Left ventricle myocardium inferior (tissue), 1 donor: ENCODE data around the gene CFTR. TPM values are rescaled to one million over a fixed set of nuclear protein-coding genes. Genes with fewer than 3 reads are reported as not detected.

ENCODE experiments used
- DNase-seq: peaks from one replicate; pipeline ENCODE4 v3.0.0-alpha.2; 2020
- H3K27ac ChIP-seq: fragments of 200-600 bp; replicated peaks from 2 replicates; pipeline ENCODE4 v1.8.0; 2021
- H3K27me3 ChIP-seq: fragments of 200-600 bp; 2 replicates; pipeline ENCODE4 v1.8.0; 2021; ENCODE audit warnings: low read depth
- H3K36me3 ChIP-seq: fragments of 200-600 bp; 2 replicates; pipeline ENCODE4 v1.8.0; 2021
- H3K4me1 ChIP-seq: fragments of 200-600 bp; 2 replicates; pipeline ENCODE4 v1.8.0; 2021
- H3K4me3 ChIP-seq: fragments of 200-600 bp; 2 replicates; pipeline ENCODE4 v1.8.0; 2021; ENCODE audit warnings: mild to moderate bottlenecking, moderate library complexity
- H3K9me3 ChIP-seq: fragments of 200-600 bp; replicated peaks from 2 replicates; pipeline ENCODE4 v1.8.0; 2021
- CTCF ChIP-seq: fragments of 200-600 bp; IDR thresholded peaks from 2 replicates; pipeline ENCODE4 v1.8.0; 2021; ENCODE audit warnings: antibody characterized with exemption, mild to moderate bottlenecking, borderline replicate concordance
- intact Hi-C: fragments of 100-400 bp; cut with micrococcal nuclease; formaldehyde crosslinking; loops from one replicate; pipeline ENCODE4 v1.11.0; 2022
- total RNA-seq: library from RNA; stranded (reverse); fragmentation: NEBNext Ultra II Directional; extraction: Animal tissue kit (Norgen Biotek cat#: 25700); gene quantifications from one replicate; pipeline ENCODE4 v1.2.1, GENCODE V29; 2021
- donor health status: DM: no; HTN: yes; CAD: no; lungs with severe emphysema.

Gene CFTR
- total RNA-seq, 1 donor from 2014 or later = 0.11 TPM

DNA sequence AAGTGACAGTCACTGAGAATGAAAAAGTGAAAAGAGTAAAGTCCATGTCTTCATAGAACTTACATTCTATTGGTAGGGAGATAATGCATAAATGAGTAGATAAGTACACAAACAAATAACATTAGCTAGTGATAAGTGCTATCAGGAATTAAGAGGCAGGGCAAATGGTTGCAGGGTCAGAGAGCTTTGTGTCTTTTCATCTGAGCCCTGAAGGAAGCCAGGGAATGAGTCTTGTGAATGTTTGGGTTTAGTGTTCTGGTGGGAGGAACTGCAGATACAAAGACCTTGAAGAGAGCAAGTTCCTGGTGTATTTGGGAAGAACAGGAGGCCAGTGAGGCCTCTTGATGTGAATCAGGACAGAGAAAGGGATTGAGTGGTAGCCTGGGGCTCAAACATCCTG, 209.6 kb downstream of the CFTR start:
- no peak for TF ChIP-seq CTCF
- Histone ChIP-seq H3K36me3 (no peaks in the 10 kb centered on the region), H3K9me3 (no peaks in the 10 kb centered on the region), H3K4me3 (no peak overlapping the region), H3K27ac (no peak overlapping the region), H3K4me1 (no peaks in the 10 kb centered on the region), H3K27me3 (peaks cover 4% of the 10 kb centered on the region)
- DNase-seq = no peak
- intact Hi-C loops = no loop called here

- Histone ChIP-seq H3K4me1 (no peaks in the 10 kb centered on the region), H3K27me3 (peaks cover 2% of the 10 kb centered on the region), H3K4me3 (no peak overlapping the region), H3K36me3 (no peaks in the 10 kb centered on the region), H3K27ac (no peak overlapping the region), H3K9me3 (no peaks in the 10 kb centered on the region)
- no peak for DNase-seq
- intact Hi-C loops = no loop called here
- TF ChIP-seq CTCF = no peak
These were observed 210.3 kb downstream of the CFTR start for GRCh38 chr7:117690147-117690546.

DNA sequence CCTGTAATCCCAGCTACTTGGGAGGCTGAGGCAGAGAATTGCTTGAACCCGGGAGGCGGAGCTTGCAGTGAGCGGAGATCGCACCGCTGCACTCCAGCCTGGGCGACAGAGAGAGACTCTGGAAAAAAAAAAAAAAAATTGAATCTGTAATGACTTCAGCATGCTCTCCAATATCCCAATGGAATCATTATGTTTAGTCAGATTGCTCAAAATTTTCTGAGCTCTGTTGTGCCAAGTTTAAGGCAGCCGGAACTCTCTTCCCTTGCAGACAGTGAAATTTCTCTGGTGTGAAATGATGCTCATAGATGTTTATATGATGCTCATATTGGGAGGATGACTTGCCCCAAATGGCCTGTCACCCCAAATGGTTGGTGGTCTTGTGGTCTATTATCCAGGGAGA, 212.5 kb downstream of the CFTR start:
- TF ChIP-seq CTCF = no peak
- DNase-seq = no peak
- intact Hi-C loops = no loop called here

DNA sequence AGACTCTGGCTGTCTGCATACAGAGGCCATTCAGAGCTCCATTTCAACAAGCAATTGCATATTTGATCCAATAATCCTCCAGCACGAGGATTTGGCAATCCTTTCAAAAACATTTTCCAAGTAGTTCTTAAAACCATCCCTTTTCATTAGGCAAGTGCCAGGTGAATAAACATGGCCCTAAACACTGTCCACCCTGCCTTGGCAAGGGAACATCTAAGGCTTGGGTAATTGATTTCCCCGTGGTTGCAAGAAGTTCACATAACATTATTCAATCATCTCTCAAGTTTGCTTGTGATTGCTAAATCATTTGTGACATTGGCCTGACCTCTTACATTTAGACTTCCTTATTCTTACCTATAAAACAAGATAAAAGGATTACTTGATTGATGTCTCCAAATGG, 218.2 kb downstream of the CFTR start:
- H3K36me3 ChIP-seq = no peaks in the 10 kb centered on the region
- TF ChIP-seq CTCF = no peak
- H3K27ac ChIP-seq = no peak overlapping the region
- no peak for DNase-seq
- no peaks in the 10 kb centered on the region for H3K27me3 ChIP-seq
- no peaks in the 10 kb centered on the region for H3K9me3 ChIP-seq
- intact Hi-C loops = no loop called here
- H3K4me1 ChIP-seq = no peaks in the 10 kb centered on the region
- H3K4me3 ChIP-seq = no peak overlapping the region

More for the DNA sequence above, 212.5 kb downstream of the CFTR start:
- Histone ChIP-seq H3K9me3 (no peaks in the 10 kb centered on the region), H3K27me3 (no peaks in the 10 kb centered on the region), H3K27ac (no peak overlapping the region), H3K4me1 (no peaks in the 10 kb centered on the region), H3K36me3 (no peaks in the 10 kb centered on the region), H3K4me3 (no peak overlapping the region)

DNA sequence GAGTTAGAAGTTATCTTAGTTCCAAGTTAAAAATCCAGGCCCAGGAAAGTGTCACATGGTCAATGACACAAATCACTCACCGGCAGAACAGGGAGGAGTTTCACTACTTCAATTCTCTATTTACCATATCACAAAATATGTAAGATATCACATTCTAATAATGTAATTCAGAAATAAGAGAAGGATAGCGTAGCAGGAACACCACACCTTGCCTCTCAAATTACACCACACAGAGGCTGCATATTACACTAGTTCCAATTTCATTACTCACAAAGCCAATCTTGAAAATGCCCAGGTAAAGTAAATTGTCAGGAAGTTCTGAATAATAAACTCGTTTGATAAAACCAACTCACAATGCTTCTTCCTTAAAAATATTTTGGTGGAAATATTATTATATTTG, 224.2 kb downstream of the CFTR start:
- Histone ChIP-seq H3K4me3 (no peak overlapping the region), H3K9me3 (no peaks in the 10 kb centered on the region), H3K27me3 (no peaks in the 10 kb centered on the region), H3K4me1 (no peaks in the 10 kb centered on the region), H3K36me3 (no peaks in the 10 kb centered on the region), H3K27ac (no peak overlapping the region)
- intact Hi-C loops = no loop called here
- no peak for DNase-seq
- TF ChIP-seq CTCF = no peak

DNA sequence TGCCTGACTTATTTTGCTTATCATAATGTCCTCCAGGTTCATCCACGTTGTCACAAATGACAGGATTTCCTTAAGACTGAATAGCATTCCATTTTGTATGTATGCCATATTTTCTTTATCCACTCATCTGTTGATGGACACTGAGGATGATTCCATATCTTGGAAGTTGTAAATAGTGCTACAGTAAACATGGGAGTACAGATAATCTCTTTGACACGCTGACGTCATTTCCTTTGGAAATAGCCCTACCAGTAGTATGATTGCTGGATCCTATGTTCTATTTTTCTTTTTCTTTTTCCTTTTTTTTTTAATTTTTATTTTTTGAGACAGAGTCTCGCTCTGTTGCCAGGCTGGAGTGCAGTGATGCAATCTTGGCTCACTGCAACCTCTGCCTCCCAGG, 225.8 kb downstream of the CFTR start:
- DNase-seq = no peak
- no peak overlapping the region for H3K4me3 ChIP-seq
- no peaks in the 10 kb centered on the region for H3K27me3 ChIP-seq
- TF ChIP-seq CTCF = no peak
- H3K4me1 ChIP-seq = no peaks in the 10 kb centered on the region
- no peaks in the 10 kb centered on the region for H3K9me3 ChIP-seq
- no peak overlapping the region for H3K27ac ChIP-seq
- H3K36me3 ChIP-seq = no peaks in the 10 kb centered on the region
- intact Hi-C loops = no loop called here
